HepG2 (cell line): Measurements from ENCODE around the gene HSDL1. TPM values are rescaled to one million over a fixed set of nuclear protein-coding genes. Genes with fewer than 3 reads are reported as not detected.
A peak's percentile ranks its signal among the peaks of the same experiment; 100 is the strongest.

Experiments used
- DR1 ChIP-seq: sonication (generic); formaldehyde crosslinking; IDR thresholded peaks from 2 replicates; pipeline ENCODE4 v1.8.0; 2021; ENCODE audit warnings: mild to moderate bottlenecking, missing genetic modification reagents, inconsistent platforms
- FOXJ3 ChIP-seq: sonication (generic); formaldehyde crosslinking; IDR thresholded peaks from 2 replicates; pipeline ENCODE4 v1.4.0; 2020; ENCODE audit warnings: missing genetic modification reagents, mild to moderate bottlenecking, borderline replicate concordance
- HOXA3 ChIP-seq: sonication (generic); formaldehyde crosslinking; IDR thresholded peaks from 2 replicates; pipeline ENCODE4 v1.5.0; 2020; ENCODE audit warnings: missing genetic modification reagents
- KDM1A ChIP-seq: IDR thresholded peaks from 2 replicates; pipeline ENCODE4 v1.6.1; 2016; ENCODE audit warnings: missing compliant biosample characterization
- KLF11 ChIP-seq: IDR thresholded peaks from 2 replicates; pipeline ENCODE4 v1.6.1; 2016; ENCODE audit warnings: missing compliant biosample characterization
- MAFF ChIP-seq: IDR thresholded peaks from 2 replicates; pipeline ENCODE4 v1.6.1; 2011; ENCODE audit warnings: low read depth, low read length, improper control_type of control experiment
- MBD4 ChIP-seq: IDR thresholded peaks from 2 replicates; pipeline ENCODE4 v1.6.1; 2012; ENCODE audit warnings: low read length, inconsistent platforms, borderline replicate concordance
- MIER3 ChIP-seq: IDR thresholded peaks from 2 replicates; pipeline ENCODE4 v1.6.1; 2016; ENCODE audit warnings: missing compliant biosample characterization, borderline replicate concordance
- NCOA1 ChIP-seq: sonication (generic); formaldehyde crosslinking; IDR thresholded peaks from 2 replicates; pipeline ENCODE4 v1.9.0; 2021; ENCODE audit warnings: missing genetic modification reagents
- NFATC3 ChIP-seq: sonication (generic); formaldehyde crosslinking; IDR thresholded peaks from 2 replicates; pipeline ENCODE4 v1.5.1; 2020; ENCODE audit warnings: mild to moderate bottlenecking, missing genetic modification reagents
- NFKBIZ ChIP-seq: IDR thresholded peaks from 2 replicates; pipeline ENCODE4 v1.6.1; 2018; ENCODE audit warnings: missing genetic modification reagents, missing compliant biosample characterization
- PRPF4 ChIP-seq: fragments of 200-400 bp; formaldehyde crosslinking; IDR thresholded peaks from 2 replicates; pipeline ENCODE4 v1.6.1; 2016; ENCODE audit warnings: low read length, low read depth; ENCODE audit not compliant: poor library complexity, severe bottlenecking
- RELA ChIP-seq: sonication (generic); formaldehyde crosslinking; IDR thresholded peaks from 2 replicates; pipeline ENCODE4 v1.4.0; 2020; ENCODE audit warnings: missing genetic modification reagents
- RFX5 ChIP-seq: IDR thresholded peaks from 2 replicates; pipeline ENCODE4 v1.6.1; 2011; ENCODE audit warnings: low read depth, low read length, improper control_type of control experiment
- RNF2 ChIP-seq: fragments of 450-650 bp; conservative IDR thresholded peaks from 2 replicates; pipeline ENCODE4 v1.6.1; 2016; ENCODE audit warnings: low read depth
- SRF ChIP-seq: IDR thresholded peaks from 2 replicates; pipeline ENCODE4 v1.6.1; 2011; ENCODE audit warnings: mild to moderate bottlenecking, low read depth, low read length, moderate library complexity
- TOE1 ChIP-seq: sonication (generic); formaldehyde crosslinking; IDR thresholded peaks from 2 replicates; pipeline ENCODE4 v1.4.0; 2020; ENCODE audit warnings: mild to moderate bottlenecking, missing genetic modification reagents
- YEATS4 ChIP-seq: sonication (generic); formaldehyde crosslinking; IDR thresholded peaks from 2 replicates; pipeline ENCODE4 v1.4.0; 2020; ENCODE audit warnings: missing genetic modification reagents, borderline replicate concordance
- ZKSCAN1 ChIP-seq: fragments of 150-350 bp; IDR thresholded peaks from 2 replicates; pipeline ENCODE4 v1.6.1; 2014; ENCODE audit warnings: low read length
- ZNF207 ChIP-seq: fragments of 450-650 bp; IDR thresholded peaks from 2 replicates; pipeline ENCODE4 v1.6.1; 2016; ENCODE audit warnings: antibody characterized with exemption, borderline replicate concordance
- ZNF230 ChIP-seq: sonication (generic); formaldehyde crosslinking; IDR thresholded peaks from 2 replicates; pipeline ENCODE4 v1.4.0; 2020; ENCODE audit warnings: mild to moderate bottlenecking, missing genetic modification reagents
- ZNF235 ChIP-seq: sonication (generic); formaldehyde crosslinking; IDR thresholded peaks from 2 replicates; pipeline ENCODE4 v1.8.1; 2023; ENCODE audit warnings: mild to moderate bottlenecking, missing genetic modification reagents, borderline replicate concordance
- ZNF615 ChIP-seq: sonication (generic); formaldehyde crosslinking; IDR thresholded peaks from 2 replicates; pipeline ENCODE4 v1.5.0; 2020; ENCODE audit warnings: mild to moderate bottlenecking, missing genetic modification reagents, borderline replicate concordance
- ZNF720 ChIP-seq: sonication (generic); formaldehyde crosslinking; IDR thresholded peaks from 2 replicates; pipeline ENCODE4 v1.4.0; 2020; ENCODE audit warnings: missing genetic modification reagents
- ZSCAN29 ChIP-seq: sonication (generic); formaldehyde crosslinking; conservative IDR thresholded peaks from 2 replicates; pipeline ENCODE4 v1.4.0; 2020; ENCODE audit warnings: mild to moderate bottlenecking, missing genetic modification reagents
- polyA plus RNA-seq, 8 experiments: library from polyadenylated mRNA; depleted of rRNA in 3 of 8; stranded (reverse) in 7 of 8; unstranded in 1 of 8; fragments of >200 nt; fragmentation: Illumina TruSeq in 4 of 8; extraction: Trizol in 4 of 8; gene quantifications; 2 replicates each; pipeline versions ENCODE4 v1.2.1 to v1.2.3, GENCODE V29; 2011 to 2016; ENCODE audit warnings: low read depth in 4 of 8, missing spikeins in 1 of 8, mixed read lengths in 1 of 8; ENCODE audit not compliant: insufficient read depth in 1 of 8
- total RNA-seq, 5 experiments: library from RNA; depleted of rRNA; stranded (reverse); fragments of >200 nt; fragmentation: Illumina TruSeq; extraction: Trizol; gene quantifications; 2 replicates each; pipeline ENCODE4 v1.2.3, GENCODE V29; 2016; ENCODE audit warnings: low read depth in 1 of 5
- TF ChIP-seq, protein P1 (sequence below): sonication (generic); formaldehyde crosslinking; IDR thresholded peaks from 2 replicates; pipeline ENCODE4 v1.9.0; 2022; ENCODE audit warnings: missing genetic modification reagents, mild to moderate bottlenecking, borderline replicate concordance
- TF ChIP-seq, protein P2 (sequence below): sonication (generic); formaldehyde crosslinking; IDR thresholded peaks from 2 replicates; pipeline ENCODE4 v1.9.0; 2021; ENCODE audit warnings: missing genetic modification reagents, mild to moderate bottlenecking, borderline replicate concordance
- TF ChIP-seq, protein P3 (sequence below): sonication (generic); formaldehyde crosslinking; IDR thresholded peaks from 2 replicates; pipeline ENCODE4 v1.5.1; 2020; ENCODE audit warnings: mild to moderate bottlenecking, missing genetic modification reagents, borderline replicate concordance

The HSDL1 gene
- total and polyA plus RNA-seq, 2 of the 13 experiments (the other 11 are each of a cell fraction or from before 2014, with no cell fraction given): 49.2 to 49.7 TPM

DNA sequence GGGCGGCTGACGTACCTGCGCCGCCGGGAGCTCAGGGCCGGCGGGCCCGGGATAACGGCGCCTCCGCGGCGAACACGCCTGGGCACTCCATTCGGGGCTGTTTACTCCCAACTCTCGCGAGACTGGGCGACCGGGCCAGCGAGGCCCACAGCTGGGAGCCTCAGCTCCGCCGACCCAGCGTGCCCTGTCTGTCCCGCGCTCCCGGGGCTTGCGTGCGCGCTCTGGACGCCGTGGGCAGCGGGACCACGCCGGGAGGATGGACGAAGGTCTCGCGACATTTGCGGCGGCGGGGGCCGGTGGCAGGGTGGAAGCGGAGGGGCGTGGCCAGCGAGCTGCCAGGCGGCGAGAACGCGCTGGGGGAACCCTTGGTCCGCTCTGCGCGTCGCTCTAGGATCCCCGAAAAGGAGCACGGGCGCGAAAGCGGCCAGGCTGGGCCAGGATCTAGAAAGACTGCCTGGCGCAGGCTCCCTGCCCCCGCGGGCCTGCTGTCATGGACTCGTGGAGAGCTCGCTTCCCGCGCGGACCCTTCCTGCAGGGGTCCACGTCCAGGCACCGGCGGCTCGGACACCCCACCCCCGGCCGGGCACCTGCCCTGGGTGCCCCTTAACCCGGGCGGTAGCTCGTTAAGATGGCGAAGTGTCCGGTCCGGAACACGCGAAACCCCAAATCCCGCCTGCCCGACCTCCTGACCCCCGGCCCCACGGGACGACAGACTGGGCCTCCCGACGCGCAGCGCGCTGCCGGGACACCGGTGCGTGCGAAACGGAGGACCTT is 28.1 kb downstream of the HSDL1 start, which contains the start of gene MBTPS1 (continued):
- peak; percentile 86; the same call in 1 of the 2 replicates for TF ChIP-seq RELA (CRISPR knock-in tag)
- TF ChIP-seq, protein P1, sequence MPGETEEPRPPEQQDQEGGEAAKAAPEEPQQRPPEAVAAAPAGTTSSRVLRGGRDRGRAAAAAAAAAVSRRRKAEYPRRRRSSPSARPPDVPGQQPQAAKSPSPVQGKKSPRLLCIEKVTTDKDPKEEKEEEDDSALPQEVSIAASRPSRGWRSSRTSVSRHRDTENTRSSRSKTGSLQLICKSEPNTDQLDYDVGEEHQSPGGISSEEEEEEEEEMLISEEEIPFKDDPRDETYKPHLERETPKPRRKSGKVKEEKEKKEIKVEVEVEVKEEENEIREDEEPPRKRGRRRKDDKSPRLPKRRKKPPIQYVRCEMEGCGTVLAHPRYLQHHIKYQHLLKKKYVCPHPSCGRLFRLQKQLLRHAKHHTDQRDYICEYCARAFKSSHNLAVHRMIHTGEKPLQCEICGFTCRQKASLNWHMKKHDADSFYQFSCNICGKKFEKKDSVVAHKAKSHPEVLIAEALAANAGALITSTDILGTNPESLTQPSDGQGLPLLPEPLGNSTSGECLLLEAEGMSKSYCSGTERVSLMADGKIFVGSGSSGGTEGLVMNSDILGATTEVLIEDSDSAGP (CRISPR knock-in tag): peak; percentile 81; the same call in 1 of the 2 replicates
- no peak; the same call in 1 of the 2 replicates for TF ChIP-seq TOE1 (CRISPR knock-in tag)
- TF ChIP-seq ZNF230 (CRISPR knock-in tag): peak; percentile 79
- peak; percentile 74 for TF ChIP-seq ZSCAN29 (CRISPR knock-in tag)
- TF ChIP-seq, protein P2, sequence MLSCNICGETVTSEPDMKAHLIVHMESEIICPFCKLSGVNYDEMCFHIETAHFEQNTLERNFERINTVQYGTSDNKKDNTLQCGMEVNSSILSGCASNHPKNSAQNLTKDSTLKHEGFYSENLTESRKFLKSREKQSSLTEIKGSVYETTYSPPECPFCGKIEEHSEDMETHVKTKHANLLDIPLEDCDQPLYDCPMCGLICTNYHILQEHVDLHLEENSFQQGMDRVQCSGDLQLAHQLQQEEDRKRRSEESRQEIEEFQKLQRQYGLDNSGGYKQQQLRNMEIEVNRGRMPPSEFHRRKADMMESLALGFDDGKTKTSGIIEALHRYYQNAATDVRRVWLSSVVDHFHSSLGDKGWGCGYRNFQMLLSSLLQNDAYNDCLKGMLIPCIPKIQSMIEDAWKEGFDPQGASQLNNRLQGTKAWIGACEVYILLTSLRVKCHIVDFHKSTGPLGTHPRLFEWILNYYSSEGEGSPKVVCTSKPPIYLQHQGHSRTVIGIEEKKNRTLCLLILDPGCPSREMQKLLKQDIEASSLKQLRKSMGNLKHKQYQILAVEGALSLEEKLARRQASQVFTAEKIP: no peak
- peak; percentile 48; the same call in 1 of the 2 replicates for TF ChIP-seq ZNF235 (CRISPR knock-in tag)
- TF ChIP-seq YEATS4 (CRISPR knock-in tag): peak; percentile 86; the same call in 1 of the 2 replicates
- no peak for TF ChIP-seq ZNF720 (CRISPR knock-in tag)
- TF ChIP-seq MBD4: no peak
- peak; percentile 79 for TF ChIP-seq HOXA3 (CRISPR knock-in tag)
- TF ChIP-seq ZNF615 (CRISPR knock-in tag): no peak
- no peak for TF ChIP-seq ZKSCAN1
- no peak; the same call in 1 of the 2 replicates for TF ChIP-seq NFATC3 (CRISPR knock-in tag)
- no peak for TF ChIP-seq PRPF4
- TF ChIP-seq MAFF: no peak
- no peak; the same call in 1 of the 2 replicates for TF ChIP-seq NFKBIZ
- 0 out of 2 replicates have a peak, but pooled peaks have one; percentile 14 for TF ChIP-seq NCOA1 (CRISPR knock-in tag)
- no peak for TF ChIP-seq RFX5
- TF ChIP-seq, protein P3, sequence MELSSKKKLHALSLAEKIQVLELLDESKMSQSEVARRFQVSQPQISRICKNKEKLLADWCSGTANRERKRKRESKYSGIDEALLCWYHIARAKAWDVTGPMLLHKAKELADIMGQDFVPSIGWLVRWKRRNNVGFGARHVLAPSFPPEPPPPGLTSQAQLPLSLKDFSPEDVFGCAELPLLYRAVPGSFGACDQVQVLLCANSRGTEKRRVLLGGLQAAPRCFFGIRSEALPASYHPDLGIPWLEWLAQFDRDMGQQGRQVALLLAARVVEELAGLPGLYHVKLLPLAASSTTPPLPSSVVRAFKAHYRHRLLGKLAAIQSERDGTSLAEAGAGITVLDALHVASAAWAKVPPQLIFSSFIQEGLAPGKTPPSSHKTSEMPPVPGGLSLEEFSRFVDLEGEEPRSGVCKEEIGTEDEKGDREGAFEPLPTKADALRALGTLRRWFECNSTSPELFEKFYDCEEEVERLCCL (CRISPR knock-in tag): no peak
- TF ChIP-seq ZNF207: no peak
- TF ChIP-seq FOXJ3 (CRISPR knock-in tag): peak; percentile 35; the same call in 1 of the 2 replicates
- TF ChIP-seq RNF2: peak; percentile 34; the same call in 1 of the 2 replicates
- TF ChIP-seq SRF: no peak
- TF ChIP-seq KDM1A (CRISPR knock-in tag): peak; percentile 65; the same call in 1 of the 2 replicates
- TF ChIP-seq MIER3 (CRISPR knock-in tag): peak; percentile 28; the same call in 1 of the 2 replicates
- no peak; the same call in 1 of the 2 replicates for TF ChIP-seq KLF11
- TF ChIP-seq DR1 (CRISPR knock-in tag): peak; percentile 74
